Islet of Langerhans (tissue), 1 donor: Measurements from ENCODE around the gene HIBADH.
"Not testable (repeated sequence)": the region's sequence is repeated elsewhere in the genome, so short reads cannot be mapped to it uniquely, and the experiment has no call there.

ENCODE experiments used
- FAIRE-seq: peaks from one replicate; lab custom pipeline; 2011; peaks lifted over from hg19 to GRCh38; lab: Jason Lieb, UNC

Gene HIBADH

GRCh38 chr7:27547401-27547800 lies 115.3 kb downstream of the HIBADH start:
- no peak for FAIRE-seq

- FAIRE-seq = no peak
Measured at GRCh38 chr7:27546610-27547009, 116.1 kb downstream of the HIBADH start.

- no peak for FAIRE-seq
Measured at GRCh38 chr7:27535795-27536194, 126.9 kb downstream of the HIBADH start.

GRCh38 chr7:27533652-27534081 lies 129.0 kb downstream of the HIBADH start:
- FAIRE-seq = no peak

GRCh38 chr7:27532314-27532713 lies 130.4 kb downstream of the HIBADH start:
- FAIRE-seq = no peak

- no peak for FAIRE-seq
Measured at GRCh38 chr7:27527348-27527714, 135.4 kb downstream of the HIBADH start.

- no peak for FAIRE-seq
Measured at GRCh38 chr7:27526611-27527347, 135.9 kb downstream of the HIBADH start.

GRCh38 chr7:27526131-27526530 lies 136.6 kb downstream of the HIBADH start:
- no peak for FAIRE-seq

- no peak for FAIRE-seq
Measured at GRCh38 chr7:27523321-27523720, 139.4 kb downstream of the HIBADH start.

GRCh38 chr7:27522566-27522965 lies 140.1 kb downstream of the HIBADH start:
- FAIRE-seq = no peak

- no peak for FAIRE-seq
Measured at GRCh38 chr7:27520815-27521790, 141.6 kb downstream of the HIBADH start.

- no peak for FAIRE-seq
Measured at GRCh38 chr7:27519793-27520469, 142.8 kb downstream of the HIBADH start.

- no peak for FAIRE-seq
Measured at GRCh38 chr7:27518561-27519350, 143.9 kb downstream of the HIBADH start.

- no peak for FAIRE-seq
Measured at GRCh38 chr7:27516421-27516820, 146.3 kb downstream of the HIBADH start.

- no peak for FAIRE-seq
Measured at GRCh38 chr7:27515933-27516332, 146.8 kb downstream of the HIBADH start.

- no peak for FAIRE-seq
Measured at GRCh38 chr7:27514861-27515260, 147.8 kb downstream of the HIBADH start.

- no peak for FAIRE-seq
Measured at GRCh38 chr7:27513885-27514284, 148.8 kb downstream of the HIBADH start.

GRCh38 chr7:27511370-27511769 lies 151.3 kb downstream of the HIBADH start:
- FAIRE-seq = not testable (repeated sequence)

GRCh38 chr7:27510541-27510940 lies 152.1 kb downstream of the HIBADH start:
- no peak for FAIRE-seq

- not testable (repeated sequence) for FAIRE-seq
Measured at GRCh38 chr7:27501879-27502278, 160.8 kb downstream of the HIBADH start.

- FAIRE-seq = no peak
Measured at GRCh38 chr7:27501001-27501400, 161.7 kb downstream of the HIBADH start.

GRCh38 chr7:27492224-27492623 lies 170.5 kb downstream of the HIBADH start:
- FAIRE-seq = no peak
